ENCODE measurements around the gene PLXNA4. TPM values are rescaled to one million over a fixed set of nuclear protein-coding genes. Genes with fewer than 3 reads are reported as not detected.

Gene PLXNA4
- total RNA-seq, 1 experiment from 2014 or later: 0.81 TPM

- Mint-ChIP-seq H3K4me1 (peaks cover 64% of the 10 kb centered on the region), H3K9me3 (peaks cover 20% of the 10 kb centered on the region), H3K27ac (no peak overlapping the region), H3K27me3 (ENCODE audit: low read depth) (peaks cover 9% of the 10 kb centered on the region), H3K36me3 (peaks cover 5% of the 10 kb centered on the region; the same call in 1 of the 2 replicates), H3K4me3 (no peak overlapping the region)
- DNase-seq (ENCODE audit: low spot score) (no peak), ATAC-seq (no peak)
- POLR2A ChIA-PET: no interaction called here
- CTCF ChIA-PET: interaction anchor here (1.4 to 2.5 kb wide), 2 partner anchors 15 to 25 kb away, joined by 5 to 11 read pairs; no protein-coding TSS in a partner anchor
- TF ChIP-seq SMAD4 (CRISPR knock-in tag; IDR thresholded peaks at IDR 0.05) (no peak), ZNF263 (CRISPR knock-in tag; IDR thresholded peaks at IDR 0.05; ENCODE audit: low read depth) (no peak), ZNF281 (CRISPR knock-in tag; IDR thresholded peaks at IDR 0.05) (no peak), ZNF317 (CRISPR knock-in tag; IDR thresholded peaks at IDR 0.05; ENCODE audit: borderline replicate concordance, low read depth) (no peak), USF2 (CRISPR knock-in tag; IDR thresholded peaks at IDR 0.05) (no peak), ZNF396 (CRISPR knock-in tag; IDR thresholded peaks at IDR 0.05; ENCODE audit: borderline replicate concordance) (no peak), RORB (CRISPR knock-in tag; IDR thresholded peaks at IDR 0.05) (no peak), MXD4 (CRISPR knock-in tag; IDR thresholded peaks at IDR 0.05; ENCODE audit: borderline replicate concordance) (no peak), EMX1 (CRISPR knock-in tag; IDR thresholded peaks at IDR 0.05) (no peak), OVOL2 (CRISPR knock-in tag; IDR thresholded peaks at IDR 0.05; ENCODE audit: borderline replicate concordance) (no peak), E2F4 (CRISPR knock-in tag; IDR thresholded peaks at IDR 0.05; ENCODE audit: borderline replicate concordance, low read depth) (no peak), E2F5 (CRISPR knock-in tag; IDR thresholded peaks at IDR 0.05) (no peak), CTCF (IDR thresholded peaks at IDR 0.05) (no peak), ZNF671 (CRISPR knock-in tag; IDR thresholded peaks at IDR 0.05) (no peak), ZNF232 (CRISPR knock-in tag; IDR thresholded peaks at IDR 0.05) (no peak), TEAD1 (CRISPR knock-in tag; IDR thresholded peaks at IDR 0.05) (no peak), E2F1 (CRISPR knock-in tag; IDR thresholded peaks at IDR 0.05) (no peak)
These were observed 33.4 kb downstream of the PLXNA4 start for GRCh38 chr7:132542895-132543294.

GRCh38 chr7:132541656-132542055, 34.6 kb downstream of the PLXNA4 start:
- CTCF ChIA-PET: interaction anchor here (0.6 to 1.6 kb wide), 3 partner anchors 15 to 39 kb away, joined by 3 to 6 read pairs (median 3); no protein-coding TSS in a partner anchor
- Mint-ChIP-seq H3K4me1 (peaks cover 68% of the 10 kb centered on the region), H3K27ac (no peak overlapping the region), H3K36me3 (peaks cover 5% of the 10 kb centered on the region; the same call in 1 of the 2 replicates), H3K9me3 (peaks cover 20% of the 10 kb centered on the region), H3K27me3 (ENCODE audit: low read depth) (peaks cover 11% of the 10 kb centered on the region), H3K4me3 (no peak overlapping the region)
- DNase-seq (ENCODE audit: low spot score) (no peak), ATAC-seq (peak; percentile 88)
- TF ChIP-seq PRDM15 (CRISPR knock-in tag; IDR thresholded peaks at IDR 0.05): no peak
- 0 out of 2 replicates have a peak, but pooled peaks have one; percentile 29 for TF ChIP-seq USF1 (CRISPR knock-in tag; IDR thresholded peaks at IDR 0.05)
- TF ChIP-seq USF2 (CRISPR knock-in tag; IDR thresholded peaks at IDR 0.05): peak; percentile 62; the same call in 1 of the 2 replicates
- peak; percentile 41; the same call in 1 of the 2 replicates for TF ChIP-seq MAX (CRISPR knock-in tag; IDR thresholded peaks at IDR 0.05)
- TF ChIP-seq ZNF416 (CRISPR knock-in tag; IDR thresholded peaks at IDR 0.05): no peak
- POLR2A ChIA-PET: no interaction called here

All from WTC11 (cell line).